Muscle of arm (tissue), 12 donors: Measurements from ENCODE around the gene TMC2. TPM values are rescaled to one million over a fixed set of nuclear protein-coding genes. Genes with fewer than 3 reads are reported as not detected.
A peak's percentile ranks its signal among the peaks of the same experiment; 100 is the strongest.
"Not testable (repeated sequence)": the region's sequence is repeated elsewhere in the genome, so short reads cannot be mapped to it uniquely, and the experiment has no call there.

ENCODE experiments used
- DNase-seq: peaks from one replicate; pipeline ENCODE4 v3.0.0-alpha.2; 2013
- polyA plus RNA-seq, 12 donors: library from polyadenylated mRNA; unstranded; fragments of 120-200 nt; gene quantifications; one replicate each; pipeline ENCODE4 v1.2.1, GENCODE V29; 2013; ENCODE audit not compliant: insufficient read length in 12 of 12

The TMC2 gene
- polyA plus RNA-seq, 12 donors = 0.04 to 0.14 (median 0.12) TPM; not detected in 6

GRCh38 chr20:2523919-2524708 is 12.3 kb upstream of the TMC2 start:
- DNase-seq = peak; percentile 87

GRCh38 chr20:2524709-2525506 is 11.5 kb upstream of the TMC2 start:
- DNase-seq = no peak

GRCh38 chr20:2526218-2526583 is 10.2 kb upstream of the TMC2 start:
- not testable (repeated sequence) for DNase-seq

- DNase-seq = no peak
Observed at GRCh38 chr20:2527762-2528161, 8.6 kb upstream of the TMC2 start.

- DNase-seq = no peak
Observed at GRCh38 chr20:2528671-2529271, 7.6 kb upstream of the TMC2 start.

- DNase-seq = no peak
Observed at GRCh38 chr20:2533118-2533517, 3.3 kb upstream of the TMC2 start.

- no peak for DNase-seq
Observed at GRCh38 chr20:2535711-2536559, 438 bp upstream of the TMC2 start.

- no peak for DNase-seq
Observed at GRCh38 chr20:2537101-2537500, 728 bp downstream of the TMC2 start.

GRCh38 chr20:2538356-2538755 is 2.0 kb downstream of the TMC2 start:
- no peak for DNase-seq

- DNase-seq = no peak
Observed at GRCh38 chr20:2538931-2539720, 2.8 kb downstream of the TMC2 start.

- no peak for DNase-seq
Observed at GRCh38 chr20:2541940-2542339, 5.6 kb downstream of the TMC2 start.

- no peak for DNase-seq
Observed at GRCh38 chr20:2542361-2542760, 6.0 kb downstream of the TMC2 start.

GRCh38 chr20:2544211-2544610 is 7.8 kb downstream of the TMC2 start:
- DNase-seq = no peak

- no peak for DNase-seq
Observed at GRCh38 chr20:2545594-2545993, 9.2 kb downstream of the TMC2 start.

GRCh38 chr20:2557873-2558580 is 21.7 kb downstream of the TMC2 start:
- DNase-seq = no peak

- no peak for DNase-seq
Observed at GRCh38 chr20:2558581-2559278, 22.4 kb downstream of the TMC2 start.

- no peak for DNase-seq
Observed at GRCh38 chr20:2559279-2559626, 22.9 kb downstream of the TMC2 start.

- no peak for DNase-seq
Observed at GRCh38 chr20:2559651-2560050, 23.3 kb downstream of the TMC2 start.

GRCh38 chr20:2563116-2563515 is 26.7 kb downstream of the TMC2 start:
- no peak for DNase-seq

GRCh38 chr20:2564406-2564805 is 28.0 kb downstream of the TMC2 start:
- DNase-seq = no peak
